GM21576 (cell line): ENCODE measurements around the gene GRM6.

Source experiments
- ATAC-seq: cut with Tn5 transposase; IDR thresholded peaks from one replicate; pipeline ENCODE4 v1.9.1; 2021; ENCODE audit warnings: mild to moderate bottlenecking, moderate library complexity; ENCODE audit not compliant: unreplicated experiment

The GRM6 gene

GRCh38 chr5:178984145-178985072, 10.7 kb downstream of the GRM6 start:
- no peak for ATAC-seq

GRCh38 chr5:178983728-178984127, 11.4 kb downstream of the GRM6 start:
- no peak for ATAC-seq

- ATAC-seq, result no peak
Measured at GRCh38 chr5:178982941-178983340, 12.2 kb downstream of the GRM6 start.

GRCh38 chr5:178981381-178981780, 13.7 kb downstream of the GRM6 start:
- ATAC-seq, result no peak

- no peak for ATAC-seq
Measured at GRCh38 chr5:178965465-178966055, 29.6 kb downstream of the GRM6 start.

GRCh38 chr5:178941361-178941760, 53.8 kb downstream of the GRM6 start:
- no peak for ATAC-seq

- no peak for ATAC-seq
Measured at GRCh38 chr5:178940569-178941360, 54.4 kb downstream of the GRM6 start, which contains the start of gene ZNF454. TSS of gene ZNF454 (plus strand) at chr5:178941198. CDS start at chr5:178942792, 1,594 bp downstream.

- no peak for ATAC-seq
Measured at GRCh38 chr5:178931846-178932760, 63.0 kb downstream of the GRM6 start.
